Liver (tissue), 3 donors: ENCODE data around the gene ZDHHC14.

Experiments used
- CTCF ChIP-seq: fragments of 150-350 bp; IDR thresholded peaks from 2 replicates; pipeline ENCODE4 v1.5.1; 2017; ENCODE audit warnings: improper control_type of control experiment, low read depth, low read length; ENCODE audit not compliant: missing input control
- GABPA ChIP-seq, 2 donors: IDR thresholded peaks in 1 of 2; conservative IDR thresholded peaks in 1 of 2; 2 replicates each; pipeline ENCODE4 v1.6.1; 2016; ENCODE audit warnings: antibody characterized with exemption in 2 of 2, mild to moderate bottlenecking in 1 of 2, moderate library complexity in 1 of 2
- RAD21 ChIP-seq, 2 donors: IDR thresholded peaks; 2 replicates each; pipeline ENCODE4 v1.6.1; 2016; ENCODE audit warnings: antibody characterized with exemption in 2 of 2, mild to moderate bottlenecking in 2 of 2
- REST ChIP-seq: IDR thresholded peaks from 2 replicates; pipeline ENCODE4 v1.6.1; 2016; ENCODE audit warnings: antibody characterized with exemption, mild to moderate bottlenecking
- YY1 ChIP-seq: IDR thresholded peaks from 2 replicates; pipeline ENCODE4 v1.6.1; 2016; ENCODE audit warnings: antibody characterized with exemption, mild to moderate bottlenecking
- donor health status: healthy.
- donor health status: healthy.

GRCh38 chr6:157381631-157382621 lies 936 bp downstream of the ZDHHC14 start:
- TF ChIP-seq CTCF: no peak
- TF ChIP-seq YY1: no peak
- no peak for TF ChIP-seq GABPA (IDR thresholded peaks at IDR 0.05 in 1 of 2, conservative IDR thresholded peaks at IDR 0.05 in 1 of 2)
- TF ChIP-seq REST: no peak
- peak in 1 of 2 donors; percentile 34 for TF ChIP-seq RAD21 (IDR thresholded peaks at IDR 0.05)
